Measurements from ENCODE around the gene CASZ1. TPM values are rescaled to one million over a fixed set of nuclear protein-coding genes. Genes with fewer than 3 reads are reported as not detected.

CASZ1 gene
- total RNA-seq, 1 experiment from 2014 or later: 3.9 TPM

DNA sequence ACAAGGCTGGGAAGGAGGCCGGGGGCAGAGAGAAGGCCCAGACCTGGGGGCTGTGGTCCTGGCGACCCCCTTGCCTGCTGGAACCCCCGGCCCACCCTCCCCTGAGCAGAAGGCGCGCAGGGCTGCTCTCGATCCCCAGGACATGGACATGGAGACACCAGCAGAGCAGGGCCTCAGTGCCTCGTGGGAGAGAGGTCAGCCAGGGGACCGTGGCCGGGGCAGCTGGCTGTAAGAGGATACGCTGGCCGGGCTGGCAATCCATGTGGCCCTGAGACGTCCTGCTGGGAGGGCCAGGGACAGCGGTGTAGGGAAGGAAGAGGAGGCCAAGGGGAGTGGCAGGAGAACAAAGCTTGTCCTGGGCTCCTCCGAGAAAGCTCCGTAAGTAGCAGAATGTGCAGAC is 132.2 kb downstream of the CASZ1 start:
- Histone ChIP-seq H2AFZ (ENCODE audit: low read length) (no peak overlapping the region), H3K4me1 (ENCODE audit: insufficient read depth, low read length) (no peaks in the 10 kb centered on the region; the same call in 1 of the 2 replicates), H2BK20ac (ENCODE audit: low read depth, low read length, poor library complexity, severe bottlenecking) (no peak overlapping the region), H4K20me1 (ENCODE audit: control insufficient read depth, insufficient read depth, insufficient read length) (no peaks in the 10 kb centered on the region), H3K18ac (ENCODE audit: insufficient read length, low read depth, low read length) (no peak overlapping the region), H3K4ac (ENCODE audit: low read depth, low read length) (no peak overlapping the region), H3K23ac (ENCODE audit: insufficient read length, low read depth, low read length) (no peak overlapping the region), H3K79me2 (ENCODE audit: insufficient read depth, low read length) (no peaks in the 10 kb centered on the region), H3K27me3 (ENCODE audit: insufficient read depth, low read length) (no peaks in the 10 kb centered on the region), H3K23me2 (ENCODE audit: insufficient read length, low read depth, low read length, poor library complexity, severe bottlenecking) (no peaks in the 10 kb centered on the region), H4K8ac (replicated peaks; ENCODE audit: insufficient read length, low read depth, low read length) (no peak overlapping the region), H3K4me2 (ENCODE audit: insufficient read depth, insufficient read length, low read length) (no peak overlapping the region), H2BK5ac (ENCODE audit: insufficient read length, low read length) (no peak overlapping the region), H3K9ac (ENCODE audit: extremely low read depth, insufficient read length, low read length) (no peak overlapping the region), H3T11ph (ENCODE audit: low read length) (no peak overlapping the region), H2AK5ac (ENCODE audit: insufficient read length, low read length) (no peak overlapping the region), H3K9me3 (ENCODE audit: control insufficient read depth, low read depth, low read length) (no peaks in the 10 kb centered on the region), H4K5ac (ENCODE audit: insufficient read length, low read depth, low read length) (no peak overlapping the region), H4K91ac (ENCODE audit: insufficient read length, low read depth, low read length) (no peak overlapping the region), H2BK12ac (ENCODE audit: insufficient read length, low read depth, low read length) (no peak overlapping the region), H3K56ac (ENCODE audit: insufficient read length, low read depth, low read length) (no peak overlapping the region), H3K27ac (ENCODE audit: insufficient read length, low read depth, low read length) (no peak overlapping the region), H3K79me1 (ENCODE audit: insufficient read depth, low read depth, low read length, poor library complexity, severe bottlenecking) (no peaks in the 10 kb centered on the region), H2BK120ac (ENCODE audit: low read depth, low read length, poor library complexity, severe bottlenecking) (no peak overlapping the region), H3K14ac (ENCODE audit: insufficient read depth, low read length) (no peak overlapping the region; the same call in 1 of the 2 replicates), H2BK15ac (ENCODE audit: low read depth, low read length) (no peak overlapping the region)
- peaks cover 14 to 25% of the 10 kb centered on the region in 2 experiments for H3K4me1 Mint-ChIP-seq
- no CpG with 5 or more reads among the region's 15 CpGs for WGBS (ENCODE audit: extremely low coverage, insufficient read length, low lambda C conversion rate)
- DNase-seq: peak; percentile 56
- no peaks in the 10 kb centered on the region for H3K27me3 Mint-ChIP-seq (ENCODE audit: low read depth)
- TF ChIP-seq, protein P1, sequence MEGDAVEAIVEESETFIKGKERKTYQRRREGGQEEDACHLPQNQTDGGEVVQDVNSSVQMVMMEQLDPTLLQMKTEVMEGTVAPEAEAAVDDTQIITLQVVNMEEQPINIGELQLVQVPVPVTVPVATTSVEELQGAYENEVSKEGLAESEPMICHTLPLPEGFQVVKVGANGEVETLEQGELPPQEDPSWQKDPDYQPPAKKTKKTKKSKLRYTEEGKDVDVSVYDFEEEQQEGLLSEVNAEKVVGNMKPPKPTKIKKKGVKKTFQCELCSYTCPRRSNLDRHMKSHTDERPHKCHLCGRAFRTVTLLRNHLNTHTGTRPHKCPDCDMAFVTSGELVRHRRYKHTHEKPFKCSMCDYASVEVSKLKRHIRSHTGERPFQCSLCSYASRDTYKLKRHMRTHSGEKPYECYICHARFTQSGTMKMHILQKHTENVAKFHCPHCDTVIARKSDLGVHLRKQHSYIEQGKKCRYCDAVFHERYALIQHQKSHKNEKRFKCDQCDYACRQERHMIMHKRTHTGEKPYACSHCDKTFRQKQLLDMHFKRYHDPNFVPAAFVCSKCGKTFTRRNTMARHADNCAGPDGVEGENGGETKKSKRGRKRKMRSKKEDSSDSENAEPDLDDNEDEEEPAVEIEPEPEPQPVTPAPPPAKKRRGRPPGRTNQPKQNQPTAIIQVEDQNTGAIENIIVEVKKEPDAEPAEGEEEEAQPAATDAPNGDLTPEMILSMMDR (conservative IDR thresholded peaks at IDR 0.05): no peak
- H3K36me3 Mint-ChIP-seq (ENCODE audit: insufficient read depth in 1 of 3, low read depth in 3 of 3): no peaks in the 10 kb centered on the region
- no peak overlapping the region for H3K4me3 Mint-ChIP-seq
- H3K27ac Mint-ChIP-seq: peak overlapping the region in 1 of 3 experiments; percentile 51; a peak in 1 of 7 replicates
- no peaks in the 10 kb centered on the region for H3K9me3 Mint-ChIP-seq

Data from H9 (cell line).